ENCODE results near the gene SPOCK2. TPM values are rescaled to one million over a fixed set of nuclear protein-coding genes. Genes with fewer than 3 reads are reported as not detected.
"Not testable (repeated sequence)": the region's sequence is repeated elsewhere in the genome, so short reads cannot be mapped to it uniquely, and the experiment has no call there.

SPOCK2 gene
- polyA plus RNA-seq (2011; rRNA removed) (0.04 and 0.06 TPM in 2 replicates), polyA minus RNA-seq (2011; rRNA and poly(A)+ RNA removed) (0.09 and 0.21 TPM in 2 replicates)

DNA sequence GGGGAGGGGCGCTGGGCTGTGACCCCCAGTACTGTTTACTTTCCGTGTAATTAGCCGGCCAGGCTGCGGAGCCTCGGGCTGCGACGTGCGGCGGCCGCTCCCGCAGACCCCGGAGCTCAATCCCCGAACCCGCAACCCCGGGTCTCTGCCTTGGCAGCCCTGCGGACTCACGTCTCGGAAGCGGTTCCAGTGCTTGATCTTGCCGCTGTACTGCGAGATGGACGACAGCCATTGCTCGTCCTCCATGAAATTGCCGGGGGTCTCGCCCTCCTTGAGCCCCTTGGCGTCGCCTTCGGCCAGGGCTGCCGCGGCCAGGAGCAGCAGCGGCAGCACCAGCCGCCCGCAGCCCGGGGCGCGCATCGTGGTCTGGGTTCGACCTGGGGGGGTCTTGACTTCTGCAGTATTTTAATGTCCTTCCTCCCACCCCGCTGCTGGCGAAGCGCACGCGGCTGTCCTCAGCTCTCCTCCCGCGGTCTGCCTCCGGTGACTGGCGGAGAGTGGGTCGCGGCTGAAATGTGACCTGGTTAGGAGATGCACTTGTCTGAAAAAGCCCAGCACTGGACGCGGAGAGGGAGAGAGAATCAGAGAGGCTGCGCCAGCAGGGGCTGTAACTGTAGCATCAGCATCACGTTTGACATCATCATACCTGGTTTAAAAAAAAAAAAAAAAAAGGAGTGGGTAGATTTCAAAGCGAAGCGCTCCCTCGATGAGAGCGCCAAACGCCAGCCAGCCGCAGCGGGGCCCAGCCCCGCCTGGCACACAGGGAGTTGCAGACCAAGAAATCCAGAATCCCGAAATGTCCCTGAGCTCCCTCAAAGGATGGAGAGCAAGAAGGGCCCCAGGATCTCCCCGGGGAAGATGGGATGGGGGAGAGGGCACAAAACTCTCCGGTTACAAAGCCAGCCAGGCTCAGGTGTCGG, at the start of gene SPOCK2:
Gene SPOCK2, minus strand, starts transcription at position 583 of the 920 bp plus-strand sequence. Its CDS starts 223 bp downstream, at position 360.
- no peaks in the 10 kb centered on the region for H3K36me3 ChIP-seq (ENCODE audit: control insufficient read depth, insufficient read depth, low read length)
- CTCF ChIA-PET: interaction anchor here (0.9 to 1.3 kb wide), 3 partner anchors 9 to 53 kb away, joined by 3 to 4 read pairs (median 3); no protein-coding TSS in a partner anchor
- TF ChIP-seq CTCF (IDR thresholded peaks at IDR 0.05; ENCODE audit: insufficient read depth, low read depth, low read length): no peak
- H3K27me3 ChIP-seq (ENCODE audit: control insufficient read depth, insufficient read depth, low read length): peaks cover 31% of the 10 kb centered on the region
- DNase-seq (ENCODE audit: low read depth): no peak
- POLR2A ChIA-PET: no interaction called here
- H3K4me3 ChIP-seq (ENCODE audit: low read depth, low read length): no peak within 1 kb of the TSS

DNA sequence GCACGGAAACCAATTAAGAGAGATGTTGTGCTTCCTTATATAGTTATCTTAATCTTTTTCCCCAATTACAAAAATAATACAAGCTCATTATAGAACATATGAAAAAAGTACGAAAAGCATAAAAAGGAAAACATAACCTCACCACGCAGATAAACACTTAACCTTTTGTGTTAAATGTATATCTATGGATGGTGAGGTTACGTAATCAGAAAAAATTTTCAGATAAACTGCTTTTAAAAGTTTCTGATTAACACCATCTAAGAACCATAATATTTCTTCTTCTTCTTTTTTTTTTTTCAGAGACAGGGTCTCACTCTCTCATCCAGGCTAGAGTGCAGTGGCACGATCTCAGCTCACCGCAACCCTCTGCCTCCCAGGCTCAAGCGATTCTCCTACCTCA, 49.2 kb upstream of the SPOCK2 start:
- Histone ChIP-seq H3K4me3 (ENCODE audit: low read depth, low read length) (no peak overlapping the region), H3K36me3 (ENCODE audit: control insufficient read depth, insufficient read depth, low read length) (no peaks in the 10 kb centered on the region; the same call in 1 of the 2 replicates), H3K27me3 (ENCODE audit: control insufficient read depth, insufficient read depth, low read length) (no peaks in the 10 kb centered on the region)
- DNase-seq (ENCODE audit: low read depth): no peak
- CTCF ChIA-PET: interaction anchor here (1.2 kb wide), 1 partner anchor 21 kb away, joined by 3 read pairs; no protein-coding TSS in a partner anchor
- POLR2A ChIA-PET: interaction anchor here (0.6 kb wide), 1 partner anchor 873 kb away, joined by 6 read pairs; no protein-coding TSS in a partner anchor
- no peak for TF ChIP-seq CTCF (IDR thresholded peaks at IDR 0.05; ENCODE audit: insufficient read depth, low read depth, low read length)

GRCh38 chr10:72136225-72136624, 47.9 kb upstream of the SPOCK2 start:
- CTCF ChIA-PET: interaction anchor here (0.5 to 1.5 kb wide), 5 partner anchors 10 to 1821 kb away, joined by 3 to 8 read pairs (median 3); no protein-coding TSS in a partner anchor
- DNase-seq (ENCODE audit: low read depth); H3K4me3 ChIP-seq (ENCODE audit: low read depth, low read length); H3K36me3 ChIP-seq (ENCODE audit: control insufficient read depth, insufficient read depth, low read length); POLR2A ChIA-PET; H3K27me3 ChIP-seq (ENCODE audit: control insufficient read depth, insufficient read depth, low read length): not testable (repeated sequence)

DNA sequence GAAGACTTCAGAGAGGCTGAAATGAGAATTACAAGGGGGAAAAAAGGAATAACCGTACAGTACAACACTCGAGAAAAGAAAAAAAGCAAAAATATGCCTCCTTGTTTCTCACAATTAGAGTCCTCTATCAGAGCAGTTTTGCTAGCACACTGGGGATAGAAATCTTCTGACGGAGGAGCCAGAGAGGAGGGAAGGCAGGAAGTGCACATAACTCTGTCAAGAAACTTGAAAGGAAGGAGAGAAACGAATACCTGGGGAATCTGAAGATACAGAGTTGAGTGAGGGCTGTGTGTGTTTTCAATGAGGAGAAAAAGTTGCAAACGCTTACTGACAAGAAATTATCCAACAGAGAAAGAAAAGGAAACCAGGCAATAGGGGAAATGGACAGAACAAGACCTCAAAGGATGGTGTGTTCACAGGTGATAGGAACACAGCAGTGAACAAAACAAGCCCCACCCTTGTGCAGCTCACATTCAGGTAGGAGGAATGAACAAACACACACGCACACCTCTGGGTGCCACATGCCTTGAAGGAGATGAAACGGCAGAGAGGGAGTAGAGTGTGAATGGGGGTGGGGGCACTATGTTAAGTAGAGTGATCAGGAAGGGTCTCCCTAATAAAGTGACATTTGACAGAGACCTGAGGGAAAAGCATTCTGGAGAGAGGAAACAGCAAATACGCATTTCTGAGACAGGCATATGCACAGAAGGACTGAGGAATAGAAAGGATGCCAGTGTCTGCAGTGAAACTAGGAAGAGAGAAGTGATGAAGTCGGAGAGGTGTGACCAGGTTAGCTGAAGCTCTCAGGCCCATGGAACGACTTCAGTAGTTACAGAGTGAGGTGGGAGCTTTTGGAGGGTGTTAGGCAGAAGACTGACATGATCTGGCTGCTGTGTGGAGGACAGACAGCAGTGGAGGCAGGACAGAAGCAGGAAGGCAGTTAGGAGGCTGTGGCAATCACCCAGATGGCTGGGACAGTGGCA, 46.7 kb upstream of the SPOCK2 start:
- no peak for DNase-seq (ENCODE audit: low read depth)

More for the DNA sequence above, 46.7 kb upstream of the SPOCK2 start:
- peaks cover 1% of the 10 kb centered on the region for H3K36me3 ChIP-seq (ENCODE audit: control insufficient read depth, insufficient read depth, low read length)
- ChIA-PET POLR2A (no interaction called here), CTCF (interaction anchor here (0.6 to 1.2 kb wide), 2 partner anchors 8 to 13 kb away, joined by 3 read pairs; no protein-coding TSS in a partner anchor)
- H3K4me3 ChIP-seq (ENCODE audit: low read depth, low read length): no peak overlapping the region
- TF ChIP-seq CTCF (IDR thresholded peaks at IDR 0.05; ENCODE audit: insufficient read depth, low read depth, low read length): no peak
- H3K27me3 ChIP-seq (ENCODE audit: control insufficient read depth, insufficient read depth, low read length): no peaks in the 10 kb centered on the region
